WTC11 (cell line): Measurements from ENCODE around the gene NKAIN4. TPM values are rescaled to one million over a fixed set of nuclear protein-coding genes. Genes with fewer than 3 reads are reported as not detected.

Experiments used
- CDX4 ChIP-seq: fragments of 250-450 bp; sonication (Bioruptor Pico); IDR thresholded peaks from 2 replicates; pipeline ENCODE4 v1.9.0; 2021; ENCODE audit warnings: moderate library complexity, mild to moderate bottlenecking, inconsistent platforms, borderline replicate concordance
- ELF4 ChIP-seq: sonication (generic); formaldehyde crosslinking; IDR thresholded peaks from 2 replicates; pipeline ENCODE4 v1.8.1; 2022; ENCODE audit warnings: low read depth, mild to moderate bottlenecking, moderate library complexity, missing genetic modification reagents
- ESRRA ChIP-seq: sonication (generic); formaldehyde crosslinking; IDR thresholded peaks from 2 replicates; pipeline ENCODE4 v1.8.1; 2022; ENCODE audit warnings: mild to moderate bottlenecking, missing genetic modification reagents, borderline replicate concordance
- GRHL2 ChIP-seq: fragments of 250-450 bp; sonication (Bioruptor Pico); IDR thresholded peaks from 2 replicates; pipeline ENCODE4 v1.8.0; 2022; ENCODE audit warnings: mild to moderate bottlenecking, moderate library complexity; ENCODE audit not compliant: insufficient replicate concordance, severe bottlenecking
- GTF2I ChIP-seq: fragments of 250-450 bp; sonication (Bioruptor Pico); conservative IDR thresholded peaks from 2 replicates; pipeline ENCODE4 v1.4.0; 2021; ENCODE audit warnings: mild to moderate bottlenecking
- HMGA2 ChIP-seq: fragments of 250-450 bp; sonication (Bioruptor Pico); IDR thresholded peaks from 2 replicates; pipeline ENCODE4 v1.4.0; 2021; ENCODE audit warnings: mild to moderate bottlenecking, moderate library complexity
- IRF2 ChIP-seq: sonication (generic); formaldehyde crosslinking; IDR thresholded peaks from 2 replicates; pipeline ENCODE4 v1.8.0; 2022; ENCODE audit warnings: low read depth, missing genetic modification reagents, borderline replicate concordance
- MAX ChIP-seq: sonication (generic); formaldehyde crosslinking; IDR thresholded peaks from 2 replicates; pipeline ENCODE4 v1.8.0; 2022; ENCODE audit warnings: mild to moderate bottlenecking, missing genetic modification reagents
- NR2C2 ChIP-seq: sonication (generic); formaldehyde crosslinking; IDR thresholded peaks from 2 replicates; pipeline ENCODE4 v1.8.0; 2022; ENCODE audit warnings: mild to moderate bottlenecking, missing genetic modification reagents
- OVOL2 ChIP-seq: fragments of 250-450 bp; sonication (Bioruptor Pico); IDR thresholded peaks from 2 replicates; pipeline ENCODE4 v1.9.0; 2021; ENCODE audit warnings: mild to moderate bottlenecking, borderline replicate concordance
- RORB ChIP-seq: fragments of 250-450 bp; sonication (Bioruptor Pico); IDR thresholded peaks from 2 replicates; pipeline ENCODE4 v1.9.0; 2021; ENCODE audit warnings: mild to moderate bottlenecking
- SMAD3 ChIP-seq: sonication (generic); formaldehyde crosslinking; IDR thresholded peaks from 2 replicates; pipeline ENCODE4 v1.8.0; 2022; ENCODE audit warnings: missing genetic modification reagents, mild to moderate bottlenecking, borderline replicate concordance
- ZNF121 ChIP-seq: sonication (generic); formaldehyde crosslinking; IDR thresholded peaks from 2 replicates; pipeline ENCODE4 v1.8.0; 2023; ENCODE audit warnings: missing genetic modification reagents
- ZNF232 ChIP-seq: sonication (generic); formaldehyde crosslinking; IDR thresholded peaks from 2 replicates; pipeline ENCODE4 v1.8.0; 2022; ENCODE audit warnings: mild to moderate bottlenecking, missing genetic modification reagents
- ZNF317 ChIP-seq: sonication (generic); formaldehyde crosslinking; IDR thresholded peaks from 2 replicates; pipeline ENCODE4 v1.8.1; 2023; ENCODE audit warnings: low read depth, mild to moderate bottlenecking, moderate library complexity, missing genetic modification reagents, borderline replicate concordance
- ZNF396 ChIP-seq: fragments of 250-450 bp; sonication (Bioruptor Pico); IDR thresholded peaks from 2 replicates; pipeline ENCODE4 v1.8.0; 2021; ENCODE audit warnings: mild to moderate bottlenecking, moderate library complexity, borderline replicate concordance
- ZNF671 ChIP-seq: fragments of 250-450 bp; sonication (Bioruptor Pico); IDR thresholded peaks from 2 replicates; pipeline ENCODE4 v1.8.0; 2021; ENCODE audit warnings: mild to moderate bottlenecking
- total RNA-seq: library from RNA; stranded (reverse); gene quantifications from 3 replicates; pipeline ENCODE4 v1.2.3, GENCODE V29; 2021
- TF ChIP-seq, protein P1 (sequence below): sonication (generic); formaldehyde crosslinking; IDR thresholded peaks from 2 replicates; pipeline ENCODE4 v1.8.0; 2022; ENCODE audit warnings: mild to moderate bottlenecking, missing genetic modification reagents
- TF ChIP-seq, protein P2 (sequence below): sonication (generic); formaldehyde crosslinking; IDR thresholded peaks from 2 replicates; pipeline ENCODE4 v1.8.1; 2023; ENCODE audit warnings: mild to moderate bottlenecking, moderate library complexity, missing genetic modification reagents
- TF ChIP-seq, protein P3 (sequence below): sonication (generic); formaldehyde crosslinking; IDR thresholded peaks from 2 replicates; pipeline ENCODE4 v1.8.0; 2022; ENCODE audit warnings: mild to moderate bottlenecking, missing genetic modification reagents
- TF ChIP-seq, protein P4 (sequence below): sonication (generic); formaldehyde crosslinking; IDR thresholded peaks from 2 replicates; pipeline ENCODE4 v1.8.0; 2023; ENCODE audit warnings: mild to moderate bottlenecking, missing genetic modification reagents

NKAIN4 gene
- total RNA-seq, 1 experiment from 2014 or later, result 7.2 TPM

GRCh38 chr20:63246490-63247288, 7.6 kb downstream of the NKAIN4 start (continued):
- TF ChIP-seq ESRRA (CRISPR knock-in tag) (no peak), RORB (no peak), OVOL2 (CRISPR knock-in tag) (no peak), IRF2 (CRISPR knock-in tag) (no peak), NR2C2 (no peak), HMGA2 (CRISPR knock-in tag) (no peak), ZNF317 (CRISPR knock-in tag) (no peak), ZNF396 (CRISPR knock-in tag) (no peak), CDX4 (CRISPR knock-in tag) (no peak), ZNF671 (CRISPR knock-in tag) (no peak), GTF2I (CRISPR knock-in tag) (no peak), ZNF121 (CRISPR knock-in tag) (no peak), MAX (CRISPR knock-in tag) (peak; percentile 65), SMAD3 (CRISPR knock-in tag) (no peak), ELF4 (CRISPR knock-in tag) (no peak), ZNF232 (CRISPR knock-in tag) (no peak), GRHL2 (CRISPR knock-in tag) (no peak)
- TF ChIP-seq, protein P1, sequence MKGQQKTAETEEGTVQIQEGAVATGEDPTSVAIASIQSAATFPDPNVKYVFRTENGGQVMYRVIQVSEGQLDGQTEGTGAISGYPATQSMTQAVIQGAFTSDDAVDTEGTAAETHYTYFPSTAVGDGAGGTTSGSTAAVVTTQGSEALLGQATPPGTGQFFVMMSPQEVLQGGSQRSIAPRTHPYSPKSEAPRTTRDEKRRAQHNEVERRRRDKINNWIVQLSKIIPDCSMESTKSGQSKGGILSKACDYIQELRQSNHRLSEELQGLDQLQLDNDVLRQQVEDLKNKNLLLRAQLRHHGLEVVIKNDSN (CRISPR knock-in tag), result peak; percentile 90
- TF ChIP-seq, protein P2, sequence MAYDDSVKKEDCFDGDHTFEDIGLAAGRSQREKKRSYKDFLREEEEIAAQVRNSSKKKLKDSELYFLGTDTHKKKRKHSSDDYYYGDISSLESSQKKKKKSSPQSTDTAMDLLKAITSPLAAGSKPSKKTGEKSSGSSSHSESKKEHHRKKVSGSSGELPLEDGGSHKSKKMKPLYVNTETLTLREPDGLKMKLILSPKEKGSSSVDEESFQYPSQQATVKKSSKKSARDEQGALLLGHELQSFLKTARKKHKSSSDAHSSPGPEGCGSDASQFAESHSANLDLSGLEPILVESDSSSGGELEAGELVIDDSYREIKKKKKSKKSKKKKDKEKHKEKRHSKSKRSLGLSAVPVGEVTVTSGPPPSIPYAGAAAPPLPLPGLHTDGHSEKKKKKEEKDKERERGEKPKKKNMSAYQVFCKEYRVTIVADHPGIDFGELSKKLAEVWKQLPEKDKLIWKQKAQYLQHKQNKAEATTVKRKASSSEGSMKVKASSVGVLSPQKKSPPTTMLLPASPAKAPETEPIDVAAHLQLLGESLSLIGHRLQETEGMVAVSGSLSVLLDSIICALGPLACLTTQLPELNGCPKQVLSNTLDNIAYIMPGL (CRISPR knock-in tag), result peak; percentile 62; the same call in 1 of the 2 replicates
- TF ChIP-seq, protein P3, sequence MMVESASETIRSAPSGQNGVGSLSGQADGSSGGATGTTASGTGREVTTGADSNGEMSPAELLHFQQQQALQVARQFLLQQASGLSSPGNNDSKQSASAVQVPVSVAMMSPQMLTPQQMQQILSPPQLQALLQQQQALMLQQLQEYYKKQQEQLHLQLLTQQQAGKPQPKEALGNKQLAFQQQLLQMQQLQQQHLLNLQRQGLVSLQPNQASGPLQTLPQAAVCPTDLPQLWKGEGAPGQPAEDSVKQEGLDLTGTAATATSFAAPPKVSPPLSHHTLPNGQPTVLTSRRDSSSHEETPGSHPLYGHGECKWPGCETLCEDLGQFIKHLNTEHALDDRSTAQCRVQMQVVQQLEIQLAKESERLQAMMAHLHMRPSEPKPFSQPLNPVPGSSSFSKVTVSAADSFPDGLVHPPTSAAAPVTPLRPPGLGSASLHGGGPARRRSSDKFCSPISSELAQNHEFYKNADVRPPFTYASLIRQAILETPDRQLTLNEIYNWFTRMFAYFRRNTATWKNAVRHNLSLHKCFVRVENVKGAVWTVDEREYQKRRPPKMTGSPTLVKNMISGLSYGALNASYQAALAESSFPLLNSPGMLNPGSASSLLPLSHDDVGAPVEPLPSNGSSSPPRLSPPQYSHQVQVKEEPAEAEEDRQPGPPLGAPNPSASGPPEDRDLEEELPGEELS (CRISPR knock-in tag), result no peak
- TF ChIP-seq, protein P4, sequence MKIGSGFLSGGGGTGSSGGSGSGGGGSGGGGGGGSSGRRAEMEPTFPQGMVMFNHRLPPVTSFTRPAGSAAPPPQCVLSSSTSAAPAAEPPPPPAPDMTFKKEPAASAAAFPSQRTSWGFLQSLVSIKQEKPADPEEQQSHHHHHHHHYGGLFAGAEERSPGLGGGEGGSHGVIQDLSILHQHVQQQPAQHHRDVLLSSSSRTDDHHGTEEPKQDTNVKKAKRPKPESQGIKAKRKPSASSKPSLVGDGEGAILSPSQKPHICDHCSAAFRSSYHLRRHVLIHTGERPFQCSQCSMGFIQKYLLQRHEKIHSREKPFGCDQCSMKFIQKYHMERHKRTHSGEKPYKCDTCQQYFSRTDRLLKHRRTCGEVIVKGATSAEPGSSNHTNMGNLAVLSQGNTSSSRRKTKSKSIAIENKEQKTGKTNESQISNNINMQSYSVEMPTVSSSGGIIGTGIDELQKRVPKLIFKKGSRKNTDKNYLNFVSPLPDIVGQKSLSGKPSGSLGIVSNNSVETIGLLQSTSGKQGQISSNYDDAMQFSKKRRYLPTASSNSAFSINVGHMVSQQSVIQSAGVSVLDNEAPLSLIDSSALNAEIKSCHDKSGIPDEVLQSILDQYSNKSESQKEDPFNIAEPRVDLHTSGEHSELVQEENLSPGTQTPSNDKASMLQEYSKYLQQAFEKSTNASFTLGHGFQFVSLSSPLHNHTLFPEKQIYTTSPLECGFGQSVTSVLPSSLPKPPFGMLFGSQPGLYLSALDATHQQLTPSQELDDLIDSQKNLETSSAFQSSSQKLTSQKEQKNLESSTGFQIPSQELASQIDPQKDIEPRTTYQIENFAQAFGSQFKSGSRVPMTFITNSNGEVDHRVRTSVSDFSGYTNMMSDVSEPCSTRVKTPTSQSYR, result no peak
- TF ChIP-seq, all 79 proteins: peak for 4
